HEK293T (cell line): ENCODE results near the gene SDC3.

ENCODE experiments used
- CTCF ChIA-PET: fragments of 350-600 bp; formaldehyde crosslinking; extraction: SDS; loops from one replicate; lab custom pipeline; 2021; ENCODE audit warnings: antibody characterized with exemption, inconsistent platforms; lab: Yijun Ruan, JAX
- POLR2A ChIA-PET: fragments of 350-600 bp; formaldehyde crosslinking; extraction: SDS; loops from one replicate; lab custom pipeline; 2020; ENCODE audit warnings: antibody characterized with exemption, inconsistent platforms; lab: Yijun Ruan, JAX
- DNase-seq: peaks from one replicate; pipeline ENCODE4 v3.0.0; 2012; ENCODE audit warnings: mixed read lengths; ENCODE audit errors: extremely low spot score
- ARNT ChIP-seq: fragments of 450-650 bp; IDR thresholded peaks from 2 replicates; pipeline ENCODE4 v1.6.1; 2017; ENCODE audit warnings: mild to moderate bottlenecking
- BHLHE40 ChIP-seq: fragments of 450-650 bp; IDR thresholded peaks from 2 replicates; pipeline ENCODE4 v1.6.1; 2016; ENCODE audit warnings: mild to moderate bottlenecking, moderate library complexity, borderline replicate concordance
- CTBP1 ChIP-seq: fragments of 450-650 bp; IDR thresholded peaks from 2 replicates; pipeline ENCODE4 v1.6.1; 2016; ENCODE audit warnings: borderline replicate concordance
- ELF4 ChIP-seq: fragments of 450-650 bp; IDR thresholded peaks from 2 replicates; pipeline ENCODE4 v1.6.1; 2017; ENCODE audit warnings: antibody characterized with exemption
- FOXA1 ChIP-seq: fragments of 450-650 bp; IDR thresholded peaks from 2 replicates; pipeline ENCODE4 v1.6.1; 2016; ENCODE audit warnings: mild to moderate bottlenecking
- FOXK2 ChIP-seq: fragments of 450-650 bp; IDR thresholded peaks from 2 replicates; pipeline ENCODE4 v1.6.1; 2016; ENCODE audit warnings: mild to moderate bottlenecking
- FOXM1 ChIP-seq: fragments of 450-650 bp; IDR thresholded peaks from 2 replicates; pipeline ENCODE4 v1.6.1; 2017; ENCODE audit warnings: mild to moderate bottlenecking, borderline replicate concordance
- HDGF ChIP-seq: fragments of 450-650 bp; IDR thresholded peaks from 2 replicates; pipeline ENCODE4 v1.6.1; 2017; ENCODE audit warnings: antibody characterized with exemption, borderline replicate concordance
- L3MBTL2 ChIP-seq: fragments of 450-650 bp; conservative IDR thresholded peaks from 2 replicates; pipeline ENCODE4 v1.6.1; 2016; ENCODE audit warnings: mild to moderate bottlenecking
- LEF1 ChIP-seq: fragments of 450-650 bp; IDR thresholded peaks from 2 replicates; pipeline ENCODE4 v1.6.1; 2017; ENCODE audit warnings: mild to moderate bottlenecking, borderline replicate concordance
- NFRKB ChIP-seq: fragments of 450-650 bp; IDR thresholded peaks from 2 replicates; pipeline ENCODE4 v1.6.1; 2016; ENCODE audit warnings: mild to moderate bottlenecking, moderate library complexity
- PKNOX1 ChIP-seq: fragments of 450-650 bp; IDR thresholded peaks from 2 replicates; pipeline ENCODE4 v1.6.1; 2016
- SP1 ChIP-seq: fragments of 450-650 bp; IDR thresholded peaks from 2 replicates; pipeline ENCODE4 v1.6.1; 2017
- SUZ12 ChIP-seq: fragments of 450-650 bp; IDR thresholded peaks from 2 replicates; pipeline ENCODE4 v1.6.1; 2016; ENCODE audit warnings: mild to moderate bottlenecking
- TARDBP ChIP-seq: fragments of 450-650 bp; IDR thresholded peaks from 2 replicates; pipeline ENCODE4 v1.6.1; 2016
- ZNF384 ChIP-seq: fragments of 450-650 bp; IDR thresholded peaks from 2 replicates; pipeline ENCODE4 v1.6.1; 2016

Gene SDC3

GRCh38 chr1:30845237-30845903, 63.2 kb downstream of the SDC3 start:
- CTCF ChIA-PET, result interaction anchor here (2.7 kb wide), 1 partner anchor 43 kb away, joined by 8 read pairs; no protein-coding TSS in a partner anchor

GRCh38 chr1:30844631-30845030, 63.9 kb downstream of the SDC3 start:
- TF ChIP-seq LEF1 (no peak), CTBP1 (no peak), L3MBTL2 (no peak), FOXA1 (no peak), SUZ12 (no peak), ELF4 (no peak), SP1 (no peak), HDGF (no peak), PKNOX1 (no peak), NFRKB (no peak), BHLHE40 (no peak)
- ChIA-PET POLR2A (no interaction called here), CTCF (no interaction called here)
- no peak for DNase-seq

More at GRCh38 chr1:30845237-30845903, 63.2 kb downstream of the SDC3 start:
- no peak for TF ChIP-seq L3MBTL2
- no peak for TF ChIP-seq ELF4
- TF ChIP-seq SP1, result no peak
- TF ChIP-seq ARNT, result no peak
- TF ChIP-seq FOXM1, result no peak
- TF ChIP-seq LEF1, result no peak
- TF ChIP-seq PKNOX1, result no peak
- no peak for TF ChIP-seq TARDBP
- TF ChIP-seq CTBP1, result no peak
- no peak for TF ChIP-seq FOXA1
- TF ChIP-seq BHLHE40, result no peak
- TF ChIP-seq SUZ12, result no peak
- POLR2A ChIA-PET, result no interaction called here
- DNase-seq, result no peak

GRCh38 chr1:30842697-30843354, 65.7 kb downstream of the SDC3 start:
- ChIA-PET POLR2A (no interaction called here), CTCF (no interaction called here)
- no peak for DNase-seq
- peak; percentile 79 for TF ChIP-seq PKNOX1
- no peak for TF ChIP-seq L3MBTL2
- TF ChIP-seq TARDBP, result no peak
- TF ChIP-seq ZNF384, result no peak
- TF ChIP-seq SUZ12, result no peak
- no peak for TF ChIP-seq BHLHE40
- no peak for TF ChIP-seq CTBP1
- no peak for TF ChIP-seq ELF4

- POLR2A ChIA-PET, result interaction anchor here (2.0 kb wide), 1 partner anchor 17 kb away, joined by 5 read pairs; no protein-coding TSS in a partner anchor
- DNase-seq, result no peak
- CTCF ChIA-PET, result no interaction called here
- TF ChIP-seq TARDBP (no peak), SUZ12 (no peak), FOXA1 (no peak)
Observed at GRCh38 chr1:30840904-30841598, 67.5 kb downstream of the SDC3 start.

GRCh38 chr1:30839827-30840359, 68.7 kb downstream of the SDC3 start:
- CTCF ChIA-PET, result no interaction called here
- POLR2A ChIA-PET, result interaction anchor here (2.0 kb wide), 1 partner anchor 16 kb away, joined by 5 read pairs; no protein-coding TSS in a partner anchor
- DNase-seq, result no peak
- no peak for TF ChIP-seq SUZ12
- TF ChIP-seq L3MBTL2, result no peak
- no peak for TF ChIP-seq ZNF384
- no peak for TF ChIP-seq NFRKB
- no peak for TF ChIP-seq LEF1
- TF ChIP-seq SP1, result no peak
- TF ChIP-seq ARNT, result no peak
- no peak for TF ChIP-seq PKNOX1
- TF ChIP-seq TARDBP, result no peak
- TF ChIP-seq FOXA1, result no peak
- TF ChIP-seq CTBP1, result no peak
- no peak for TF ChIP-seq ELF4
- no peak for TF ChIP-seq FOXM1
- TF ChIP-seq HDGF, result no peak
- TF ChIP-seq BHLHE40, result no peak
- no peak for TF ChIP-seq FOXK2
